ENCODE data around the gene TFCP2. TPM values are rescaled to one million over a fixed set of nuclear protein-coding genes. Genes with fewer than 3 reads are reported as not detected.

Gene TFCP2
- total RNA-seq, result 7.5 and 7.8 TPM in 2 replicates

GRCh38 chr12:51172515-51173431, at the start of gene TFCP2:
Gene TFCP2 (minus strand): TSS chr12:51173135. CDS start chr12:51172422, 713 bp downstream.

GRCh38 chr12:51217968-51218606, 45.2 kb upstream of the TFCP2 start, which contains the start of gene POU6F1:
Gene POU6F1 (minus strand): TSS chr12:51218062. CDS start chr12:51206836, 11,226 bp downstream.

GRCh38 chr12:51083126-51083833, 89.7 kb downstream of the TFCP2 start, which contains the start of gene CSRNP2:
Gene CSRNP2 (minus strand): TSS chr12:51083596. CDS start chr12:51076561, 7,035 bp downstream.

GRCh38 chr12:51047655-51048540, 125.0 kb downstream of the TFCP2 start, which contains the start of gene LETMD1:
Gene LETMD1 (plus strand): TSS chr12:51048327. CDS start chr12:51048357, 30 bp downstream.

Other genes with a start within 250 kb of the TFCP2 start
- gene HIGD1C, start 220.6 kb downstream of the TFCP2 start, total RNA-seq, result not detected in 2 replicates
- 16.1 and 21.9 TPM in 2 replicates for gene SLC11A2, start 146.8 kb downstream of the TFCP2 start, total RNA-seq
- gene LETMD1, start 124.8 kb downstream of the TFCP2 start, total RNA-seq, result 34.3 and 46.1 TPM in 2 replicates
- gene CSRNP2, start 89.5 kb downstream of the TFCP2 start, total RNA-seq, result 12.1 and 14.5 TPM in 2 replicates
- 3.0 and 11.0 TPM in 2 replicates for gene POU6F1, start 44.9 kb upstream of the TFCP2 start, total RNA-seq
- gene DAZAP2, start 65.7 kb upstream of the TFCP2 start, total RNA-seq, result 206 and 231 TPM in 2 replicates
- gene SMAGP, start 97.3 kb upstream of the TFCP2 start, total RNA-seq, result 22.5 and 31.9 TPM in 2 replicates
- not detected in 2 replicates for gene BIN2, start 151.0 kb upstream of the TFCP2 start, total RNA-seq
- not detected in 2 replicates for gene CELA1, start 173.5 kb upstream of the TFCP2 start, total RNA-seq
- 37.5 and 39.7 TPM in 2 replicates for gene GALNT6, start 218.3 kb upstream of the TFCP2 start, total RNA-seq

Measured in myometrial cell (primary cell).